ENCODE results near the gene PLCB2.

GRCh38 chr15:40250304-40250656 is 57.5 kb downstream of the PLCB2 start:
- TF ChIP-seq GATA2 (IDR thresholded peaks at IDR 0.05; ENCODE audit: low read depth, low read length) (no peak), GATA3 (IDR thresholded peaks at IDR 0.05; ENCODE audit: low read depth, low read length) (no peak)

Data from SH-SY5Y (cell line).